GM21515 (cell line): Measurements from ENCODE around the gene MSX2.
"Not testable (repeated sequence)": the region's sequence is repeated elsewhere in the genome, so short reads cannot be mapped to it uniquely, and the experiment has no call there.

Experiments used
- ATAC-seq: cut with Tn5 transposase; IDR thresholded peaks from one replicate; pipeline ENCODE4 v1.9.1; 2021; ENCODE audit not compliant: unreplicated experiment

The MSX2 gene

GRCh38 chr5:174733091-174733690 is 8.8 kb downstream of the MSX2 start:
- ATAC-seq: no peak

GRCh38 chr5:174733836-174734235 is 9.5 kb downstream of the MSX2 start:
- ATAC-seq: no peak

DNA sequence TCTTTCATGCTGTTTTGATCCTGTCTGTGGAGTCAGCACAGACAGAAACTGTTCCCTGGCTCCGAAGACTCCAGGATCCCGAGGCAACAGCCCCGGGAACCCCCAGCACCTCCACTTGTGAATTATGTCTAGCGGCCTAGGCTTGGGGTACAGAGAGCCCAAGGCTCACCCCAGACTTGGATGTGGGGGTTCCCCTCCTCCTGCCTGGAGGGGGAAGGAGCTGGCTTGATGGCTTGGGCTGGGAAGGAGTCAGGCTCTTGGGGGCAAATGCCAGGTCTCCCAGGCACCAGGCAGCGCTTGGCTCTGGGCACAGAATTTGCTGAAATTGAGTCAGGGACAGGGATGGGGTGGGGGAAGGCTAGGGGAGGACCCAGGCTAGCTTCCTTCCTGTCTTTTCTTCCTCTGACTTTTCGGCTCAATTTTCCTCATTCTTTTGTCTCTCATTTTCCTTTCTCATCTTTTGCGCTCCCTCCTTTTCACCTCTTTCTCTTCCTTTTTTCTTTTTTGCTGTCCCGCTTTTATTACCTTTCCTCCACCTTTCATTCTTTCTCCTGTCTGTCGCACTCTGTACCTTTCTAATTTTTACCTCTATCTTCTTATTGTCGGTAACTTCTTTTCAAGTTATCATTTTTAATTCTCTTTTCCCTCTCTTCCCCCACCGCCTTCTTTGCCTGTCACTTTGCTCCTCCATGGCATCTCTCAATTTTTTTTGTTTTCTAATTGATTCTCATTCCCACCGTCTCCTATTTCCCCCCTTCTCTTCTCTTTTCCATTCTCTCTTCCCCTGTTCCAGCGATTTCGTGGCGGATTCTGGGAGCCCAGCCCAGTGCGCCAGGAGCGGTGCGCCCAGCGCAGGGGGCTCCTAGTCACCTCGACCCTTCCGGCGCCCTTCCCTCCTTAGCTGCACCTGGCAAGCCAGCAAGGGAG is 10.5 kb downstream of the MSX2 start:
- no peak for ATAC-seq

- no peak for ATAC-seq
Measured at GRCh38 chr5:174735498-174736330, 11.3 kb downstream of the MSX2 start.

DNA sequence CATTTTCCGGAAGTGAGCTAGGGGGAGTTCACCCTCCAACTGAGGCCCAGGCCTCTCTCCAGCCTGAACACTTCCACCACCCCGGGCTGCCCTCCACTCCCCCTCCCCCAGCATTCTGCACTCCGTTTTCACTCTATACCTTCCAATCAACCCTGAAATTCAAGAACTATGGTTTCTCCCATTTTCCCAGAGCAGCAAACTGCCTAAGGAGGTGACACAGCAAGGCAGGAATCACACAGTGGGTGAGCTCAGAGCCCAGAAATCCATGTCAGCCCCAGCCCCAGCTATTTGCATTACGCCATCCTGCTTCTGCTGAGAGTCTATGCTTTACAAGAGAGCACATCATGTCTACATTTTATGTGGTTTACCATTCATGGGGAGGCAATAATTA is 11.9 kb downstream of the MSX2 start:
- ATAC-seq: no peak

- ATAC-seq: no peak
Measured at GRCh38 chr5:174736777-174737176, 12.4 kb downstream of the MSX2 start.

DNA sequence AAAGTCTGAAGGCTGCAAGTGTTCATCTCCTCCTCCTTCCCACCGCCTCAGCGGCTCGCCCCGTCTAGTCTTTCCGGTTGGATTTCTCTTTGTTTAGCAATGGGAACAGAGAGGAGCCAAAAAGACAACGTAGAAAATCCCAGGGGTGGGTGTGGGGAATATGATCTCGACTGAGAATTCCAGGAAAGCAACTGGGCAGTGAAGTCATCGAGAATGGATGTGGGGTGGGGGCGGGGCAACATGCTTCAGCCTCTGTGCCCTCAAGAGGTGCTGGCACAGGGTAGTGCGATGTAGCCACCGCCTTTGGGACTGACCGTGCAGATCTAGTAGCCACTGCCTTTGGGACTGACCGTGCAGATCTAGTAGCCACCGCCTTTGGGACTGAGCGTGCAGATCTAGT is 12.9 kb downstream of the MSX2 start:
- ATAC-seq: no peak

DNA sequence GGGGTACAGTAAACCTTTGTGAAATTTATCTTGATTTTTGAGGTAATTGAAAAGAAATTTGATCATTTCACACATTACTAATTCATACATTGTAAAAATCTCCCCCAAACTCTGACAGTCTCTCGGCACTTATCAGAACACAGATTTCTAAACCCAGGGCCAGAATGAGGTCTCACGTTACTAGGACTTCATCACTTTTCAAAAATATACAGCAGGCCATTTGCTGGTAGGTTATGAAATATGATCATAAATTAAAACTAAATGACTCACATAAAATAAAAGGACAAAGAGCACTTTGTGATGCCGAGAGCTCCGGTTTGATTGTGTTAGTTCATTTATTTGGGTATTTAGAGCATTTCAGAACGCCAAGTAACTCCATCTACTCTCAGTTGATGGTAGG is 17.0 kb downstream of the MSX2 start:
- ATAC-seq: no peak

- ATAC-seq: no peak
Measured at GRCh38 chr5:174744896-174745295, 20.5 kb downstream of the MSX2 start.

DNA sequence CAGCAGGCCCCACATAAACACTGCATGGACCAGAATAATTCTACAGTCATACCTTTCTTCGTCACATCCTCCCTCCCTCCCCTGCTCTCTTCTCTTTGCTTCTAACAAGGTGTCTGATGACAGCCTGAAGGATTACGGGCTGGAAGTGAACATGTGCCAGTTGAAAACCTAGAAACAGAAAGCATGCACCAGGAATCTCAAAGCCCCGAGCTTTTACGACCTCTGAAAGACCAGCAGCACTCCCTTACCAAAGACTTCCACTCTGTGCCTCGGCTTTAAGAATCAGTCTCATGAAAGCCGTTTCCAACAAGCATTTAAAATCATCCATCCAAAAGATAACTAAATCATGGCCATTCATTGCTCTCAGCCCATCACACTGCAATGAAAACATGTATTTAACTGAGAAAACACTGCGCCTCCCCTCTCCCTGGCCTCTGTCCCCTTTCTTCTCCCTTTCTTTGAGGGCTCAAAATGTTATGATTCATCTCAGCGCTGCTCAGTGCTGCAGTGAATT is 21.3 kb downstream of the MSX2 start:
- ATAC-seq: no peak

GRCh38 chr5:174750711-174751110 is 26.3 kb downstream of the MSX2 start:
- no peak for ATAC-seq

GRCh38 chr5:174751154-174752000 is 27.0 kb downstream of the MSX2 start:
- no peak for ATAC-seq

GRCh38 chr5:174752121-174752520 is 27.7 kb downstream of the MSX2 start:
- no peak for ATAC-seq

- no peak for ATAC-seq
Measured at GRCh38 chr5:174755106-174755505, 30.7 kb downstream of the MSX2 start.

GRCh38 chr5:174759091-174759490 is 34.7 kb downstream of the MSX2 start:
- no peak for ATAC-seq

GRCh38 chr5:174760721-174761120 is 36.3 kb downstream of the MSX2 start:
- no peak for ATAC-seq

GRCh38 chr5:174761341-174761740 is 37.0 kb downstream of the MSX2 start:
- ATAC-seq: not testable (repeated sequence)

DNA sequence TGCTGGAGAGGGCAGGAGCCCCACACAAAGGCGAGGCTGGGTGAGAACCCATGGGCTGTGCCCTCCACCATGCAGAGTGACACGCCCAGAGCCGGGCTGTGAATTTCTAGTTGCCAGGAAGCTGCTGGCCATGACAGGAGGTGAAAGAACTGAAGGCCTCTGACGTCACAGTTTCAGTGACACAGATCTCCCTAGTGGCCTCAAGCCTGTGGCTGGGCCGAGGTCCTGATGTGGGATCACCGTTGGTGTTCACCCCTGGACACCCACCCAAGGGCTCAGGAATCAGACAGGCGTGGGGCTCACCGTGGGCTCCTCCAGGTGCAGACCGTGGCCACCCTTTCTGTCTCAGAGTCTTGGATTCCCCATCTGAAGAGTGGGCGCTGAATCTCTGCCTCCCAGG is 39.9 kb downstream of the MSX2 start:
- no peak for ATAC-seq

GRCh38 chr5:174765540-174765939 is 41.2 kb downstream of the MSX2 start:
- ATAC-seq: no peak

DNA sequence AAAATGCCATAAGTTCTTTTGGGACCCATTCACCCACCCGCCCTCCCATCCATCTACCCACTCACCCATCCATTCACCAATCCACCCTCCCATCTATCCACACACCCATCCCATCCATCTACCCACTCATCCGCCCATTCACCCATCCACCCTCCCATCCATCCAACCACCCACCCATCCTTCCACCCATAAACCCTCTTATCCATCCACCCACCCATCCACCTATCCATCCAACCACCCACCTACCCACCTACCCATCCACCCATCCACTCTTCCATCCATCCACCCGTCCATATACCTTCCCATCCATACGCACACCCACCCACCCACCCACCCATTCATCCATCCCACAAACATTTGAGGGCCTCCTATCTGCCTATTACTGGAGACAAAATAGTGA is 43.3 kb downstream of the MSX2 start:
- no peak for ATAC-seq
